Astrocyte (in vitro differentiated cells and primary cell): Measurements from ENCODE around the gene WDR20. TPM values are rescaled to one million over a fixed set of nuclear protein-coding genes. Genes with fewer than 3 reads are reported as not detected.

Experiments
- DNase-seq: peaks from one replicate; pipeline ENCODE4 v3.0.0-alpha.2; 2010; ENCODE audit warnings: low read depth
- FAIRE-seq: peaks from 2 replicates; lab custom pipeline; 2011; peaks lifted over from hg19 to GRCh38; lab: Jason Lieb, UNC
- H2AFZ ChIP-seq: 2 replicates; pipeline ENCODE4 v1.6.0; 2012; ENCODE audit warnings: low read depth, low read length, inconsistent platforms
- H3K27ac ChIP-seq: 2 replicates; pipeline ENCODE4 v1.5.1; 2011; ENCODE audit warnings: low read depth, low read length, inconsistent platforms
- H3K27me3 ChIP-seq: 2 replicates; pipeline ENCODE4 v1.6.0; 2011; ENCODE audit warnings: low read length, inconsistent platforms; ENCODE audit not compliant: insufficient read depth
- H3K36me3 ChIP-seq: 2 replicates; pipeline ENCODE4 v1.5.1; 2011; ENCODE audit warnings: low read length, inconsistent platforms; ENCODE audit not compliant: insufficient read depth
- H3K4me1 ChIP-seq: 2 replicates; pipeline ENCODE4 v1.5.1; 2011; ENCODE audit warnings: low read length, inconsistent platforms; ENCODE audit not compliant: insufficient read depth
- H3K4me2 ChIP-seq: 2 replicates; pipeline ENCODE4 v1.6.0; 2012; ENCODE audit warnings: low read length, inconsistent platforms
- H3K4me3 ChIP-seq: 2 replicates; pipeline ENCODE4 v1.5.1; 2011; ENCODE audit warnings: low read depth, mild to moderate bottlenecking, low read length, inconsistent platforms; ENCODE audit not compliant: insufficient read depth
- H3K79me2 ChIP-seq: 2 replicates; pipeline ENCODE4 v1.6.0; 2012; ENCODE audit warnings: mild to moderate bottlenecking, low read length, inconsistent platforms; ENCODE audit not compliant: insufficient read depth
- H3K9ac ChIP-seq: 2 replicates; pipeline ENCODE4 v1.6.0; 2012; ENCODE audit warnings: mild to moderate bottlenecking, low read length, inconsistent platforms
- H3K9me3 ChIP-seq: 2 replicates; pipeline ENCODE4 v1.5.1; 2012; ENCODE audit warnings: low read depth, mild to moderate bottlenecking, low read length, inconsistent platforms; ENCODE audit not compliant: insufficient read depth
- H4K20me1 ChIP-seq: 2 replicates; pipeline ENCODE4 v1.6.0; 2012; ENCODE audit warnings: low read length, inconsistent platforms; ENCODE audit not compliant: insufficient read depth
- H3K27ac Mint-ChIP-seq: one replicate; pipeline ENCODE4 v1.8.0; 2021; ENCODE audit warnings: mild to moderate bottlenecking, mixed read lengths; ENCODE audit not compliant: unreplicated experiment
- H3K27me3 Mint-ChIP-seq: one replicate; pipeline ENCODE4 v1.8.0; 2021; ENCODE audit warnings: low read depth, mixed read lengths; ENCODE audit not compliant: unreplicated experiment
- H3K36me3 Mint-ChIP-seq: one replicate; pipeline ENCODE4 v1.8.0; 2021; ENCODE audit warnings: low read depth, mixed read lengths; ENCODE audit not compliant: unreplicated experiment
- H3K4me1 Mint-ChIP-seq: one replicate; pipeline ENCODE4 v1.8.0; 2021; ENCODE audit warnings: low read depth, mixed read lengths; ENCODE audit not compliant: unreplicated experiment
- H3K4me3 Mint-ChIP-seq: one replicate; pipeline ENCODE4 v1.8.0; 2021; ENCODE audit warnings: mild to moderate bottlenecking, moderate library complexity, mixed read lengths; ENCODE audit not compliant: unreplicated experiment
- H3K9me3 Mint-ChIP-seq: one replicate; pipeline ENCODE4 v1.8.0; 2021; ENCODE audit warnings: mild to moderate bottlenecking, mixed read lengths; ENCODE audit not compliant: unreplicated experiment
- CTCF ChIP-seq: IDR thresholded peaks from 2 replicates; pipeline ENCODE4 v1.5.1; 2011; ENCODE audit warnings: low read depth, mild to moderate bottlenecking, inconsistent platforms, low read length, moderate library complexity; ENCODE audit not compliant: insufficient read depth
- EZH2 ChIP-seq: IDR thresholded peaks from 2 replicates; pipeline ENCODE4 v1.6.1; 2012; ENCODE audit warnings: mild to moderate bottlenecking, low read length, inconsistent platforms; ENCODE audit not compliant: insufficient read depth
- total RNA-seq: library from RNA; stranded (reverse); gene quantifications from 2 replicates; pipeline ENCODE4 v1.2.1, GENCODE V29; 2021

WDR20 gene
- total RNA-seq, 1 donor from 2014 or later = 23.6 TPM

GRCh38 chr14:102140027-102140749, 491 bp downstream of the WDR20 start:
- Mint-ChIP-seq H3K4me3 (peak overlapping the region; percentile 93), H3K9me3 (no peaks in the 10 kb centered on the region), H3K36me3 (peaks cover 2% of the 10 kb centered on the region), H3K27me3 (no peaks in the 10 kb centered on the region), H3K4me1 (peaks cover 7% of the 10 kb centered on the region), H3K27ac (peak overlapping the region; percentile 83)
- Histone ChIP-seq H3K36me3 (peaks cover 2% of the 10 kb centered on the region), H4K20me1 (peaks cover 33% of the 10 kb centered on the region), H3K4me2 (peak overlapping the region; percentile 96), H3K79me2 (peaks cover 54% of the 10 kb centered on the region), H3K4me3 (peak overlapping the region; percentile 87), H3K27ac (peak overlapping the region; percentile 81), H3K27me3 (no peaks in the 10 kb centered on the region), H3K4me1 (peaks cover 14% of the 10 kb centered on the region), H2AFZ (peak overlapping the region; percentile 90), H3K9me3 (no peaks in the 10 kb centered on the region), H3K9ac (peak overlapping the region; percentile 98)
- FAIRE-seq = no peak
- no peak for DNase-seq
- TF ChIP-seq EZH2 (no peak), CTCF (no peak)

DNA sequence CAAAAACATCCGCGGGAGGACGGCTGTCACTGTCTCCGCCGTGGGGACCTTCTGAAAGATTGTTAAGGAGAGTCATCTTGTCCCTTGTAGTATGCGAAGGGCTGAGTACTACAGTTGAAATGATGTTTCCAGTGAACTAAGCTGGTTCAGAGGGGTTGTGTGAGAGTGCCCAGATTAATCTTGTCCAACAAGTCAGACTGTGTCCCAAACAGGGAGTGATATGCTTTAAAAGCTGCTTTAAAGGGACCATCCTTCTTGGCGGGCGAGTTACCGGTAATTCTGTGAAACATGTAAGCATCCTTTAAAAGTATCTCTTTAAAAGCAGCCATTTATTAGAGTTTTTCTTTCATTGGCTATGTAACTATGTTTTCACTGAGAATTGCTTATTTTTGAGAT, 1.1 kb downstream of the WDR20 start:
- Histone ChIP-seq H3K9me3 (no peaks in the 10 kb centered on the region), H3K4me2 (peak overlapping the region; percentile 96), H3K4me3 (peak overlapping the region; percentile 87), H4K20me1 (peaks cover 39% of the 10 kb centered on the region), H3K79me2 (peaks cover 60% of the 10 kb centered on the region), H3K27me3 (no peaks in the 10 kb centered on the region), H3K9ac (peak overlapping the region; percentile 98), H3K27ac (peak overlapping the region; percentile 81), H3K4me1 (peaks cover 14% of the 10 kb centered on the region), H3K36me3 (peaks cover 2% of the 10 kb centered on the region), H2AFZ (peak overlapping the region; percentile 90)
- peak overlapping the region; percentile 83 for H3K27ac Mint-ChIP-seq
- peaks cover 2% of the 10 kb centered on the region for H3K36me3 Mint-ChIP-seq
- H3K4me1 Mint-ChIP-seq = peaks cover 7% of the 10 kb centered on the region
- no peaks in the 10 kb centered on the region for H3K27me3 Mint-ChIP-seq
- H3K4me3 Mint-ChIP-seq = peak overlapping the region; percentile 93
- DNase-seq (no peak), FAIRE-seq (no peak)
- no peaks in the 10 kb centered on the region for H3K9me3 Mint-ChIP-seq
- no peak for TF ChIP-seq EZH2
- TF ChIP-seq CTCF = no peak

GRCh38 chr14:102141797-102142196, 2.1 kb downstream of the WDR20 start:
- TF ChIP-seq EZH2 = no peak
- no peak for TF ChIP-seq CTCF
- Mint-ChIP-seq H3K36me3 (peaks cover 2% of the 10 kb centered on the region), H3K4me3 (peak overlapping the region; percentile 57), H3K27ac (no peak overlapping the region), H3K4me1 (peaks cover 7% of the 10 kb centered on the region), H3K27me3 (no peaks in the 10 kb centered on the region), H3K9me3 (no peaks in the 10 kb centered on the region)
- Histone ChIP-seq H2AFZ (no peak overlapping the region), H3K9me3 (no peaks in the 10 kb centered on the region), H3K4me2 (peak overlapping the region; percentile 96), H3K79me2 (peaks cover 70% of the 10 kb centered on the region), H3K27me3 (no peaks in the 10 kb centered on the region), H4K20me1 (peaks cover 50% of the 10 kb centered on the region), H3K36me3 (peaks cover 2% of the 10 kb centered on the region), H3K4me3 (no peak overlapping the region), H3K27ac (no peak overlapping the region), H3K4me1 (peaks cover 14% of the 10 kb centered on the region), H3K9ac (no peak overlapping the region)
- DNase-seq = no peak
- no peak for FAIRE-seq
